Mesenteric fat pad (tissue), 1 donor: ENCODE measurements around the gene DSE. TPM values are rescaled to one million over a fixed set of nuclear protein-coding genes. Genes with fewer than 3 reads are reported as not detected.

ENCODE experiments used
- DNase-seq: peaks from one replicate; pipeline ENCODE4 v3.0.0-alpha.2; 2020; ENCODE audit warnings: low spot score
- total RNA-seq: library from RNA; stranded (reverse); fragmentation: NEBNext Ultra II Directional; extraction: Animal tissue kit (Norgen Biotek cat#: 25700); gene quantifications from one replicate; pipeline ENCODE4 v1.2.1, GENCODE V29; 2021
- donor health status: DM: yes; HTN: yes; CAD: no.

DSE gene
- total RNA-seq, 1 donor from 2014 or later, result 116 TPM

DNA sequence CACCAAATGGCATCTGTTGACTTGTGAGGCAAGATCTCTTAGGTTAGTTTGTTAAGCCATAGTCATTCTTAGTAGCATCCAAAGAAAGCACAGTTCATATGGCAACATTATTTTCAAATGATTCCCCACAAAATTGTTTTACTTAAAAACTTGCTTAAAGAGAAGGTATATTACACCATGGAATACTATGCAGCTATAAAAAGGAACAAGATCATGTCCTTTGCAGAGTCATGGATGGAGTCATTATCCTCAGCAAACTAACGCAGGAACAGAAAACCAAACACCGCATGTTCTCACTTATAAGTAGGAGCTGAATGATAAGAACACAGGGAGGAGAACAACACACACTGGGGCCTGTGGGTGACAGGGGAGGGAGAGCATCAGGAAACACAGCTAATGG is 10.9 kb upstream of the DSE start:
- DNase-seq, result no peak

DNA sequence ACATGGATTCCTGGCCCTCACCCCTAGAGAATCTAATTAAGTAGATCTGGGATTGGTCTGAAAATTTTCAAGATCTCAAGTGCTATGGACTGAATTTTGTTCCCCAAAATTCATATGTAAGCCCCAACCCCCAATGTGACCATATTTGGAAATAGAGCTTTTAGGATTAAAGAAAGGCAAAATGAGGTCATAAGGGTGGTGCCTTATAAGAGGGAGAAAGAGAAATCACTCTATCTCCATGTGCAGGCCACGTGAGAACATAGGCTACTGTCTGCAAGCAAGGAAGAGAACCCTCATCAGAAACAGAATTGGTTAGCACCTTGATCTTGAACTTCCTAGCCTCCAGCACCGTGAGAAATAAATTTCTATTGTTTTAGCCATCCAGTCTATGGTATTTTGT is 8.5 kb upstream of the DSE start:
- DNase-seq, result no peak

DNA sequence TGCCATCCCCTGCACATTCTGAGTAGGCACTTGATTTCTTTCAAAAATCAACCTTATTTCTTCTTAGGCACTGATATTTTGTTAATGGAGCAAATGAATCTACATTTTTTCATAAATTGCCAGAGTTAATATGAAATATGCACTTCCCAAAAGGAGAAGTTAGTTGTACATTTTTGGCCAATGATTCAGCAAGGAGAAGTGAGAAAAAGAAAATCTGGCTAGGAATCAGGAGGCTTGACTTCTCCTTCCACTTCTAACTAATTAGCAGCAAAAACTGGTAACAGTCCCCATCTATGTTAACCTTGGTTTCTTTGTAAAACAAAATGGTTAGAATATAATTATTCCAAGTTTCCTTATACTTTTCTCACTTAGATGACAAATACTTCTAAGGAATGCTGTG is 7.0 kb upstream of the DSE start:
- DNase-seq, result no peak

DNA sequence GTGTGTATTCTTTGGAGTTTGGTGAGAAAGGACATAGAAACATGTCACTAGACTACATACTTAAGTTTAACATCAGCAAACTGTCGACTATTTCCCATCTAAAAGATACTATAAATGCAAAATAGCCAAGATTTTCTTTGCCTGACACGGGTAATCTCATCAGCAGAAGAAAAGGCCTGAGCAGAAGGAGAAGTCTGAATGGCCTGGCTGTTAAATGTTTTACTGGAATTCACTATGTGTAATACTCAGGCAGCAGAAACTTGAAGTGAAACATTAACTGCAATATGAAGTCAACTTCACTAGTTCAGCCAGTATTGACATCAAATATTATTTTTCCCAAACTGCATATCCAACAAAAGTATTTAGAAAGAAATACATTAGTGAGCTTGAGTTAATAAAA is 6.4 kb upstream of the DSE start:
- DNase-seq, result no peak

DNA sequence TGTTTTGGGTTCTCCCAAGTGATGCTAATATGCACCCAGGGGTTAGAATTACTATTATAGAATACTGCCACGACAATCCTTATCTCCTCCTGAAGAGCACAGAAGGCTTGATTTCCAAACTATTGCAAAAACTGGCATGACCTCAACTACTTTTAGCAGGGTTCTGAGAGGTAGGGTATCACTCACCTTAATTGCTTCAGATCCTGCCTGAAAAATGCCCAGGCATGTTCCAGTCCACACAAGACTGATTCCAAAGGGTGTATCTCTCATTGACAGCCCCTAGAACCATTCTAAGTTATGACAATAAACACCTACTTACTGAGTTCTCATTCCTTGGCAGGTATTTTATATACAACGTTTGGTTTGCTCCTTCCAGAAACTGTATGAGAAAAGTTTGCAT is 5.0 kb upstream of the DSE start:
- no peak for DNase-seq

DNA sequence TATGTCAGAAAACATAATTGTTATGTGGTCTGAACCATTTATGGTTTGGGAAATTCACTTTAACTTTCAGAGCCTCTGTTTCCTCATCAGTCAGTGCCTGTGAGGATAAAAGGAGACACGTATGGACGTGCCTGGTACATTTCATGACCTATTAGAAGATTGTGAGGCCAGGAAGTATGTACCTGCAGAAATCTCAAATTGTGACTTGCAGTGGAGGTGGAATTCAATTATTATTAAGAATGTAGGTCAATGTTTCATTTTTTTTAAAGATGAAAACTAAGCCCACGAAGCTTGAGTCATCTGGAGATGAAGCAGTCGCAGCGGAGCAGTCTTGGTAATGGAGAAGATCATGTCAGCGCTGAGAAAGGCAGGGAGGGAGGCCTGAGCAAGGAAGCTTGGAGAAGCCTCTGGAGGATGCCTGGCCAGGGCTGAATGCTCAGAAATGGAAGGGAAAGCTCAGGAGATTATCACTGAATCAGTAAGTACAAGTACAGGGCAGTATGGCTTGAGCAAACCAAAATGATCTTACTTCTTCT is 3.9 kb upstream of the DSE start:
- no peak for DNase-seq

DNA sequence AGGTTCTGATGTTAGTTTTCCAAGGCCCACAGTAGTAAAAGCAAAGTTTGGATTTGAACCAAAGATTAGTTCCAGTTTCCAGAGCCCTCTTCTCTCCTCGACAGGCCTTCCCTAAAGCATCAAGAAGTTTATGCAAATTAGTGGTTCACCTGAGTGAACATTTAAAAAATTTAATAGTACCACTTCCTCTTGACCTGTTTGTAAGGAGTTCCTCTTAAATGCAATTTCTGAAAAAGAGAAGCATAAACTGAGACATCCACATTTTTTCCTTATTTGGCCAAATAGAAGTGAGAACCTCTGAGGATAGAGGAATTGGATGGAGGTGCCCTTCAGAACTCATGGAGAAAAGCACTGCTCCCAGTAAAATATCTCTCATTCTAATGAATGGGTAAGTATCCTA is 1.2 kb upstream of the DSE start:
- no peak for DNase-seq

DNA sequence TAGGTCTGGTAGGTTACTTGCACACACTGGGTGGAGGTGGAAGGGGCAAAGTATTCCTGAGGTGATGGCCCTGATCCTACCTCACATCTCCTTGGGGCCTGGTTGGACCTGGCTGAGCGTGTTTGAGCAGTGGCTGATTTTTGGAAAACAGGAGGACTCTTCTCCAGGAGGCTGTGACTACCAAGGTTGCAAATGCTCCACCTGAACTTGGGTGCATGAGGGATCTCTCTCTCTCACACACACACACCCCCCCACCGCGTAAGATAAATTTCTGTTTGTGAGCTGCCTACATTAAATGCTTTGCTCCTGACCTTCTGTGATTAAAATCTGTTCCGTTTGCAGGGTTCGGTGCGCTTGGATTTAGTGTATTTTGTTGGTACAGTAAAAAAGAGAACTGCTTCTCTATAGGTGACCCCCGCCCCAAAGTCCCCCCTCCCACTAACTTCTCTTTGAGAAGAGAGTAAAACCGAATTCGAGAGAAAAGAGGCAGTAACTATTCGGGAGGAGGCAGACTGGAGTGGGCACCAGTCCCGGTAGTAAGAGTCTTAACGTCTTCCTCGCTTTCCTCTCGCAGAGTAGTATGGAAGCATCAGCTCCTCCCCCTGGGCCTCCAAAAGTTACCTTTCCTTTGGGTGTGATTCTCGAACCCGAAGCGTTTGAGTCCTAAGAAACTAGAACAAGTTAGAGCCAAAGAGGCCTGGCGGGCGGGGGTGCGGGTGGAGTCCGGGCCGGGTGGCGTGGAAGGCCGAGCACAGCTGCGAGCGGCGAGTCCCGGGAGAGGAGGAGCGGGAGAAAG is 585 bp upstream of the DSE start:
- peak; percentile 94 for DNase-seq

DNA sequence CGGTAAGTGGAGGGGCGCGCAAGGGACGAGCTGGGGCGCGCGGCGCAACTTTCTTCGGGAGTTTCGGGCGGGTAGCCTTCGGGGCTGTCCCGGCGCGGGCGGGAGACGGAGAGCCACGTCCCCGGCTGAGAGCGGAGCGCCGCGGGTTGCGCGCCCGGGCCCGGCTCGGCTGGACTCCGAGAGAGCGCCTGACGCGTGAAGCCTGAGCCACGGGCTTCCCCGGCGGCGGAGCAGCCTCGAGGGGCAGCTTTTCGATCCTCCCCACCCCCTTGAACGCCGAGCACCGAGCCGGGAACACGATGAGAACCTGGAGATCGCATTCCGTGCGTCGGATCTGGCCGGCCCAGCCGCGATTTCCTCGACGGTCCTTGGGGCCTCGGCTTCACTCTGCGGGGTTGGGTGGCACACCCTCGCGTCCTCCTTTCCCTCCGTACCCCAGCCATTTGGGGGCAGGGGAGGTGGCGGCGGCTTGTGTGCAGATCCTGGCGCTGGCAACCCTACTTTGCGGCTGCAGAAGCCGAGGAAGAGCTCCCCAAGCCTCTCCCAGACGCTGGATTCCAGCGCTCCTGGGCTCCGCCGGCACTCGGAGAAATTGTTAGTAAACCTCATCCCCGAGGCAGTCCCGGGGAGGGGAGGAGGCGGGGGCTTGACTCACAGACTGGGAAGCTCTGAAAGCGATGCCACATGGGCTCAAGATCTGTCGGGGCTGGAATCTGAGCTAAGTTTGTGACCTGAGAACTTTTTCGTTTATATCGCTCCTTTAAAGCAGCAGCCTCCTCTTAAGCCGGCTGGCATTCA is 572 bp downstream of the DSE start:
- peak; percentile 91 for DNase-seq

DNA sequence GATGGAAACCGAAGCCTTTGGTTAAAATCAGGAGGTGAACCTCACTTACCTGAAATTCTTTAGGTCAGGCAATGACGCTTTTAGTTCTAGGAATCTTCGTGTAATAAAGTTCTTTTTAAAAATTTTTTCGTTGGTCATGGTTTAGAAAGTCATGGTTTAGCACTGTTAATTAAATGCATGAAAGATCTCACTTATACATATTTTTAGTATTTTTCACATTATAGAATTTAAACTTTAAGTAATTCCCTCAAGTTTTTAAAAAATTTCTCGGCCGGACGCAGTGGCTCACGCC is 1.1 kb downstream of the DSE start:
- DNase-seq, result no peak

DNA sequence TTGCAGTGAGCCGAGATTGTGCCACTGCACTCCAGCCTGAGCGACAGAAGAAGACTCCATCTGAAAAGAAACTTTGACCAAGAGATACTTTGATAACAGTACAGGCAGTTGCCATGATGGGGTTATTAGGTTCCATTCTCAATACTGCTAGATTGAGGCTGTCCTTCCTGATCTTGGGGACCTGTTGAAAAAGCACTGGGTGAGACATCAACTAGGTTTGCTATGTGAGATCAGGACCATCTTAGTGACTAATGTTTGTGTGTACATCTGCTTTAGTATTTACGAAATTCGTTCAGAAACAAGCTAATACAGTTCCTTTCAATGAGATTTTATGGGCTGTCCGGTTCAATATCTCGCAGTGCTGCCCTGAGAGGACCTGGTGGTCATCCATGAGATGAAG is 2.6 kb downstream of the DSE start:
- DNase-seq, result no peak

DNA sequence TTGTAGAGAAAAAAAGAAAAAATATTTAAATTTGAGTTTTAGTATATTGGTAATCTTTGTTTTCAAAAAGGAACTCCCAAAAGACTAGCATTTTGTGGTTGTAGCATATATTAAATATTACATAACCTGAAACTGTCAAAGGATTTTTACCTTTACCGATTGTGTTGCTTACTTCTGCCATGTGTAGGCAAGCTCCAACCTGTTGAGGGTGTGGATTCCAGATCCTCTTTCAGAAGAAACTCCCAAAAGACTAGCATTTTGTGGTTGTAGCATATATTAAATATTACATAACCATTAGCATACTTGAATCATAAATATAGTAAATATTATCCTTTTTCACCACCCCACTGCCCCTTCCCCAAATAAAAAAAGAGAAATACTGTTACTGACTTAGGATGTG is 3.2 kb downstream of the DSE start:
- DNase-seq, result no peak

DNA sequence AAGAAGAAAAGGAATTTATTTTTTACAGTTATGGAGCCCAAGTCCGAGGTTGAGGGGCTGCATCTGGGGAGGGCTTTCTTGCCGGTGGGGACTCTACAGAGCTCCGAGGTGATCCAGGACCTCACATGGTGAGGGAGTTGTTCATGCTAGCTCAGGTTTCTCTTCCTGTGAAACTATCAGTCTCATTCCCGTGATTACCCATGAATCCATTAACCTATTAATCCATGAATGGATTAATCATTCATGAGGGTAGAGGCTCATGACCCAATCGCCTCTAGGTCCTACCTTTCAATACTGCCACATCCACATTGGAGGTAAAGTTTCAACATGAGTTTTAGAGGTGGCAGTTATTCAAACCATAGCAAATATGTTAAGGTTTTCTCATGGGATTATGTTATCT is 3.8 kb downstream of the DSE start:
- no peak for DNase-seq

DNA sequence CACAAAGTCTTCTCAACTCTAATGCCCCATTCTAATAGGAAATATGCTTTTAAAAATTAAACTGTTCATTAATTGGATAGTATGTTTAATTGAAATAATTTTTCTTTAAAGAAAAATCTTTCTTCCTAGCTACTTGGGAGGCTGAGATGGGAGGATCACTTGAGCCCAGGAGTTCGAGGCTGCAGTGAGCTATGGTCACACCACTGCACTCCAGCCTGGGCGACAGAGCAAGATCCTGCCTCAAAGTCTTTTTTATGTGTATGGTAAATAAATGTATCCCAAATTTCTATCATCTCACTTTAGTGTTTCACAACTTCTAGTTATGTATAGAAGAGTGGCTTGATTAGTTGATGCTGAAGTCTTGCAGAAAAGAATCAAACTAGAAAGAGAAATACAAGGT is 4.5 kb downstream of the DSE start:
- DNase-seq, result no peak

DNA sequence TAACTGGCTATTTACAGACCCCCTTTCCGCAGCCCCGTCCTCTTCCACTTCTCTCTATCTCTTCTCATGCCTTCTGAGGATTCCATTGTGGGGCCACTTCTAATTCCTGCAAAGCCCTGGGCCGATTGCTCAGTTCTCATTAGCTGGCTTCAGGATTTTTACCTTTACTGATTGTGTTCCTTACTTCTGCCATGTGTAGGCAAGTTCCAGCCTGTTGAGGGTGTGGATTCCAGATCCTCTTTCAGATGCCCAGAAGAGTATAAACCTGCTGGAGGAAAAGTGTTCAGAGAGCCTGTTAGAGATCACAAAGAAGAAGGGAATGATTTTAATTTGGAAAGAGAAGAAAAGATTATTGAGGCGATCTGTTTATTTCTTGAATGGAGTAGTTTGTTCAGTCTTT is 5.4 kb downstream of the DSE start:
- no peak for DNase-seq

DNA sequence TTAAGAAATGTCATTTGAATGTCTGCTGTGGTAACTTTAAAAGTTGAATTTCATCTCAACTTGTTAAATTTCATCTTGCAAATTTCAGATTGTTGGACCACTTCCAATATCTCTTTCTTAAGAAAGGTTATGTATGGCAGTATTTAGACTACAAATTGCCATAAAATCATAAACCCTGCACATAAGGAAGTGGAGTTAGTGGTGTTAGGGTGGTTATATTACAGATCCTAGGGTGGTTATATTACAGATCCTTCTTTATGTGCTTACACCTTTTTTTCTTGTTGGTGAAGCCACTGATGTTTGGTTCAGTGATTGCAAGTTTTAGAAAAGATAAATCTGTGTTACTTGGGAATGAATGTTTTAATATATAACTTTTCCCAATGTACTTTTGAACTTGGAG is 9.0 kb downstream of the DSE start:
- DNase-seq, result no peak

DNA sequence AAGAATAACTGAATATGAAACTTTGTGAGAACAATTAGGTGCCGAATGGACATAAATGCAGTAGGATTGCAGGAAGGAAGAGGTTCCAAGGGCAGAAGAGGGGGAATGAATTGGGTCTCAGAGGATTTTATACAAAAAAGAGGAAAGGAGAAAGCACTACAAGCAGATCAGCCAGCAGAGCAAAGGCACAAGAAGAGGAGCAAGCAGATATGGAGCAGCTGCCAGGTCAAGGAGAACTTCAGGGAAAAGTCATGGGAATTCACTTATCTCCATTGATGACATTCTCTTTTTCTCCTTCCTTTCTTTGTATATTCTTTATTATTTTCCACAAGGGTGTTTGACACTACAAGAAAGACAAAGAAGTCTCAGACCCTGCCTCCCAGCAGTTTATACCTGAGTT is 9.6 kb downstream of the DSE start:
- DNase-seq, result no peak

DNA sequence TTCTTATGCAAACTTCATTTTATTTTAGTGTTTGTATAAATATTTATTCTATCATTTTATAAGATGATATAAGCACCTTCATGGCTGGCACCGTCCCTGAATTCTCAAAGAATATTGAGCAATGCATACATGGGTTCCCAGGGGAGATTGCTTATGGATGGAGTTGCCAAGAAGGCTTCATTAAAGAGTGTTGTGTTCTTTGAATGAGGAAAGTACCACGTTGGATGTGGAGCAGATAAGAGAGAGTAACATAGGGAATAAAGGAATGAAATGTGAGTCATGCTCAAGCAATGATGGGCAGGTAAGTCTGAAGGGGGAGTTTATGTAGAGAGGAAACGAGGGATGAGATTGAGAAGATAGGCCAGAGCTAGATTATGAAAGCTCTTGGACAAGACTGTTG is 10.3 kb downstream of the DSE start:
- no peak for DNase-seq

DNA sequence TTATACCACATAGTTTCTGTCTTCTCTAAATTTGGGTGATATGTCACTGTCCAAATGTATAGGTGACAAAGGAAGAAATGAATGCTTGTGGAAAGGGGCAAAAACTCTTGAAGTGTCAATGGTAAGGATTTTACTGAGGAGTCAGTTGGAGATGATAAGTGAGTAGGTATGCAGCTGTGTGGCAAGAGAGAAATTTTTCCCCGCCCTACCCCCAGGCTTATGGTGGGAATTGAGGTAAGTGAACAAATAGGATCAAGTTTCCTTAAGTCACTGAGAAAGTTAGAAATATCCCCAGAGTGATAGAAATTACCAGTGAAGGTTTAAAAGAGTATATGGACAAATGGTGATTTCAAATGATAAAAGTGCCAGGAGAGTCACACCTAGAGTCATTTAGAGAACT is 11.8 kb downstream of the DSE start:
- DNase-seq, result no peak

DNA sequence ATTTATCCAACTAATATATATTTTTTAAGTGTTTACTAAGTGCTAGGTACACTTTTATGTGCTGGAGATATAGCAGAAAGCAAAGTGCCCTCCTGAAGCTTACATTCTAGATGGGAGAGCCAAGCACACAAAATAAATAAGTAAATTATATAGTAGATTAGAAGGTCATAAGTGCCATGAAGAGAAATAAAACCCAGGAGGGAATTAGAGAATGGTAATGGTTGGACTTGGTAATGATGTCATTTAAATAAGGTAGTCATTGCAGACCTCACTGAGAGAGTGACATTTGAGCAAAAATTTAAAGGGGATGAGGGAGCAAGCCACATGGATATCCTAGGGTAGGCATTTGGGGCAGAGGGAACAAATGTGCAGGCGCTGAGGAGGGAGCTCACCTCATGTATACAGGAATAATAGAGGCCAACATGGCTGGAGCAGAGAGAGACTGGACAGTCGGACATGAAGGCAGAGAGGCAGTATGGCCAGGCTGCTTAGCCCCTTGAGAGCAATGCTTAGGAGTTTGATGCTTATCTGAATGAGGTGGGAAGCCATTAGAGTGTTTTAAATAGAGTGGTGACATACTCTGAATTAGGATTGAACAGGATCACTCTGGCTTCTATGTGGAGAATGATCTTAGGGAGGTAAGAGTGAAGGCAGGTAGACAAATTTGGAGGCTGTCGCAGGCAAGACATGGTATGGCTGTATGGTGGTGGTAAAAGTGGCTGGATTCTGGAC is 14.1 kb downstream of the DSE start:
- no peak for DNase-seq

DNA sequence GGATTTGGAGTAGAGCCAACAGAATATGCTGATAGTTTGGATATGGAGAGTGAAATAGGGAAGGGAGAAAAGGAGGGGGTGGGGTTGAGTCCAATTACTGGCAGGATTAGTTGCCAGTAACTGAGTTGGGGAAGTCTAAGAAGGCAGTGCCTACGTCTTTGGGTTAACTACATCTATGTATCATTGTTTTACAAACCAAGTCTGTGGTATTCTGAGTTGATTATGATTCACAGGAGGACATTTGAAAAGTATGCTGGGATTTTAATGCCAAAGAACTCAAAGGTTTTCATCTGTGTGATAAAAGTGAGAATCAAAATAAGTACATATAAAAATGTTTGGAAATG is 14.7 kb downstream of the DSE start:
- no peak for DNase-seq

DNA sequence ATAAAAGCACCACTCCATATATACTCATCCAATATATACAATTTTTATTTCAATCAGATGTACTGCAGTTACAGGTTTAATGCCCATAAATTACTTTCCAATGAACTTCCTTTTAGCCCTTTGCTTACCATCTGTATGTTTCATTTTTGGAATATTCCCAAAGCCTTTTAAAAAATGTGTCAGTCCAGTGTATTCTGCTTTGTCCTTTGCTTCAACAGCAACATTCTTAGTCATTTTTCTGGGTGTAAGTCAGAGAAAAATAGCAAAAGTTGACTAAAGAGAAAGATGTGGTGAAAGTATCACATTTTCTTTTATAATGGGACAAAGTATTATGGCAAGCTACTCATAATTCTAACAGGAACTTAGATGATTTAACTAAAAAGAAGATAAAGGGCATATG is 15.2 kb downstream of the DSE start:
- DNase-seq, result no peak
